Mesenchymal stem cell (in vitro differentiated cells and primary cell): Measurements from ENCODE around the gene HESX1.

Source experiments
- DNase-seq: peaks from one replicate; pipeline ENCODE4 v3.0.0-alpha.2; 2013
- H2AFZ ChIP-seq: one replicate; pipeline ENCODE4 v1.6.1; 2013; ENCODE audit warnings: low read depth, mild to moderate bottlenecking, control low read depth, inconsistent platforms, low read length, moderate library complexity
- H2AK5ac ChIP-seq: 2 replicates; pipeline ENCODE4 v1.6.1; 2013; ENCODE audit warnings: low read length, moderate library complexity, mild to moderate bottlenecking, inconsistent platforms; ENCODE audit not compliant: severe bottlenecking
- H2BK120ac ChIP-seq: one replicate; pipeline ENCODE4 v1.6.1; 2013; ENCODE audit warnings: low read depth, mild to moderate bottlenecking, inconsistent platforms, low read length, moderate library complexity
- H2BK12ac ChIP-seq, 2 experiments: one replicate each; pipeline ENCODE4 v1.6.1; 2013; ENCODE audit warnings: inconsistent platforms in 2 of 2, low read length in 2 of 2, mild to moderate bottlenecking in 2 of 2, moderate library complexity in 2 of 2, control low read depth in 1 of 2
- H2BK15ac ChIP-seq: one replicate; pipeline ENCODE4 v1.6.1; 2013; ENCODE audit warnings: mild to moderate bottlenecking, low read depth, inconsistent platforms; ENCODE audit not compliant: poor library complexity, severe bottlenecking
- H2BK5ac ChIP-seq: 2 replicates; pipeline ENCODE4 v1.6.1; 2013; ENCODE audit warnings: low read depth, mild to moderate bottlenecking, low read length, control low read depth, inconsistent platforms; ENCODE audit not compliant: poor library complexity, severe bottlenecking
- H3K14ac ChIP-seq, 2 experiments: one replicate each; pipeline ENCODE4 v1.6.1; 2013; ENCODE audit warnings: inconsistent platforms in 2 of 2, low read length in 2 of 2, control low read depth in 1 of 2, mild to moderate bottlenecking in 1 of 2, moderate library complexity in 1 of 2
- H3K18ac ChIP-seq, 2 experiments: one replicate each; pipeline ENCODE4 v1.6.1; 2013; ENCODE audit warnings: inconsistent platforms in 2 of 2, low read length in 2 of 2, control low read depth in 1 of 2, low read depth in 1 of 2, mild to moderate bottlenecking in 1 of 2
- H3K23ac ChIP-seq, 2 experiments: one replicate each; pipeline ENCODE4 v1.6.1; 2013; ENCODE audit warnings: inconsistent platforms in 2 of 2, low read length in 2 of 2, mild to moderate bottlenecking in 2 of 2, moderate library complexity in 2 of 2, control low read depth in 1 of 2
- H3K27ac ChIP-seq: 2 replicates; pipeline ENCODE4 v1.5.1; 2013; ENCODE audit warnings: mild to moderate bottlenecking, moderate library complexity, low read length, control low read depth, inconsistent platforms; ENCODE audit not compliant: poor library complexity, severe bottlenecking
- H3K27me3 ChIP-seq, 2 experiments: 2 replicates each; pipeline versions ENCODE4 v1.6.1 to v1.7.0; 2013; ENCODE audit warnings: low read length in 2 of 2, mild to moderate bottlenecking in 2 of 2, moderate library complexity in 2 of 2, control low read depth in 1 of 2, inconsistent platforms in 1 of 2; ENCODE audit not compliant: control insufficient read depth in 1 of 2, insufficient read depth in 1 of 2
- H3K36me3 ChIP-seq, 2 experiments: 2 replicates each; pipeline versions ENCODE4 v1.6.1 to v1.7.0; 2013; ENCODE audit warnings: low read length in 2 of 2, control low read depth in 1 of 2, inconsistent platforms in 1 of 2, low read depth in 1 of 2, mild to moderate bottlenecking in 1 of 2; ENCODE audit not compliant: insufficient read depth in 2 of 2, control insufficient read depth in 1 of 2
- H3K4ac ChIP-seq, 2 experiments: one replicate each; pipeline ENCODE4 v1.6.1; 2013; ENCODE audit warnings: inconsistent platforms in 2 of 2, low read length in 2 of 2, mild to moderate bottlenecking in 2 of 2, moderate library complexity in 2 of 2, control low read depth in 1 of 2, low read depth in 1 of 2
- H3K4me1 ChIP-seq: 2 replicates; pipeline ENCODE4 v1.6.1; 2013; ENCODE audit warnings: low read depth, low read length, control low read depth; ENCODE audit not compliant: control insufficient read depth, insufficient read depth
- H3K4me2 ChIP-seq: 2 replicates; pipeline ENCODE4 v1.6.1; 2013; ENCODE audit warnings: low read length, mild to moderate bottlenecking, inconsistent platforms; ENCODE audit not compliant: poor library complexity, severe bottlenecking
- H3K4me3 ChIP-seq, 2 experiments: 2 replicates each; pipeline versions ENCODE4 v1.5.1 to v1.7.0; 2013; ENCODE audit warnings: low read length in 2 of 2, mild to moderate bottlenecking in 2 of 2, control low read depth in 1 of 2, low read depth in 1 of 2; ENCODE audit not compliant: insufficient read depth in 1 of 2
- H3K79me1 ChIP-seq: replicated peaks from 2 replicates; pipeline ENCODE4 v1.6.1; 2013; ENCODE audit warnings: mild to moderate bottlenecking, control low read depth, low read length, inconsistent platforms; ENCODE audit not compliant: poor library complexity, severe bottlenecking
- H3K9ac ChIP-seq: 2 replicates; pipeline ENCODE4 v1.7.0; 2013; ENCODE audit warnings: mild to moderate bottlenecking, low read length, moderate library complexity
- H3K9me3 ChIP-seq: 2 replicates; pipeline ENCODE4 v1.7.0; 2013; ENCODE audit warnings: mild to moderate bottlenecking, low read length; ENCODE audit not compliant: control insufficient read depth
- H4K8ac ChIP-seq: one replicate; pipeline ENCODE4 v1.6.1; 2013; ENCODE audit warnings: inconsistent platforms, mild to moderate bottlenecking, low read length, moderate library complexity
- H4K91ac ChIP-seq: one replicate; pipeline ENCODE4 v1.6.1; 2013; ENCODE audit warnings: mild to moderate bottlenecking, low read length, inconsistent platforms
- WGBS: methylation state at CpG from one replicate; pipeline ENCODE4 v1.1.7; 2013; ENCODE audit warnings: mixed read lengths; 5-methylcytosine and 5-hydroxymethylcytosine counted together

The HESX1 gene

DNA sequence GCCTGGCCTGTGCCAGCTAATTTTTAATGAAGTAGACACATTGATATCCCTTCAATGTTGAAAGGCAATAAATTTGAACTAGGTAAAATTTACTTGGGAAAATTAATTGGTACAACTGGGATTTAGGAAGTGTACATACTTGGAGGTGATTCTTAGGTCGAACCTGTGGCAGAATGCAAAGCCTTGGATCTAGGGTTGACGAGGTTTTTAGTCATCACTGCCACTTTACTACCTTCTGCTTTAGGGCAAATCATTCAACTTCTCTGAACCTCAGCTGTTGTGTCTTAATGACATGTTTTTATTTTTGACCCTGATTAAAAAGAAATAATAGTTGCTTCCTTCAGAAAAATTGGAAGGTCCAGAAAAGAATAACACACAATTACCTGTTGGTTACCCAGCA lies 30.2 kb upstream of the HESX1 start:
- Histone ChIP-seq H2BK120ac (no peak overlapping the region), H3K27ac (no peak overlapping the region), H2AFZ (no peak overlapping the region), H3K14ac (no peak overlapping the region), H4K91ac (no peak overlapping the region), H3K4me1 (peaks cover 4% of the 10 kb centered on the region), H2BK5ac (no peak overlapping the region), H2AK5ac (no peak overlapping the region), H3K79me1 (peaks cover 12% of the 10 kb centered on the region), H3K9ac (peak overlapping the region; percentile 15), H4K8ac (no peak overlapping the region), H3K9me3 (no peaks in the 10 kb centered on the region), H3K36me3 (no peaks in the 10 kb centered on the region), H3K18ac (no peak overlapping the region), H3K4ac (no peak overlapping the region), H2BK15ac (no peak overlapping the region), H3K27me3 (no peaks in the 10 kb centered on the region), H2BK12ac (no peak overlapping the region), H3K4me2 (no peak overlapping the region), H3K4me3 (no peak overlapping the region), H3K23ac (no peak overlapping the region)
- DNase-seq: no peak
- 100% methylated on average over 1 of the region's 2 CpGs for WGBS

DNA sequence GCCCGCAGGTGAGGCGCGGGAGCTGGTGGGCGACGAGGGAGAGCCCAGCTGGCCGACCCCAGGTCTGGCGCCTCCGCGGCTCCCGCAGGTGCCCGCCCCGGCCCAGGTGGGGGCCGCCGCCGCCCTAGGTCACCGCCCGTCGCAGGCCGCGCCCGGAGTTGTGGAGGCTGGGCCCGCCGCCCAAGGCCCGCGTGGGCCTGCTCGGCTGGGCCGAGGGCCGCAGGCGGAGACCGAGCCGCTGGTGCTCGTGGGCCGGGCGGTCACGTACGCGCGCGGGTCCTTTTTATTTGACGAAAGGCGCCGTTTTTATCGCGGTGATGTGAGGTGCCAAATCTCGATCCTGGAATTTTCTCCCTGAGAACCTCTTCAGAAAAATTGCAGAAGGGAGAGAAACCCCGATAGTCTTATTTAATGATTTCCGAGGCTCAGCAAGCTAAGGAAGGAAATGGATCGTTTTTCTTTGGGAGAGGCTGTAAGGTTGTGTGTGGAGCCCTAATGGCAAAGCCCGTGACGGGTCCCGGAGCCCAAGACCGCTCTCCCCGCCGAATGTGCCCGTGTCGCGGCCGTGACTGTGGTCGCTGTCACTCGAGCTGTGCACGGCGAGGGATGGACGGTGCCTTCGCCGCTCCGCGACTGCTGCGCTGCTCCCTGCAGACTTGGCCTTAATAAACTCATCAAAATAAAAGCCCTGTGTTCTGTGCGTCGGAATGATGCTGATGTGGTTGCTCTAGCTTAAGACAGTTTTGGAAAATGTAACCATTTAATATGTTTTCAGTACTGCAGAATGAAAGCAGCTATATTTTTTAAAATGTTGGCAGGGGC lies 28.4 kb upstream of the HESX1 start:
- Histone ChIP-seq H3K4me2 (peak overlapping the region; percentile 88), H3K27me3 (no peaks in the 10 kb centered on the region), H4K91ac (peak overlapping the region; percentile 75), H2AK5ac (no peak overlapping the region), H3K9ac (peak overlapping the region; percentile 93), H3K79me1 (peaks cover 8% of the 10 kb centered on the region), H4K8ac (peak overlapping the region; percentile 87), H3K4me1 (peaks cover 4% of the 10 kb centered on the region), H3K23ac (peak overlapping the region; percentile 60 to 93), H2BK15ac (peak overlapping the region; percentile 89), H2BK5ac (peak overlapping the region; percentile 35), H2BK12ac (peak overlapping the region in 1 of 2 experiments; percentile 29), H2BK120ac (peak overlapping the region; percentile 79), H3K27ac (peak overlapping the region; percentile 53), H3K14ac (peak overlapping the region in 1 of 2 experiments; percentile 85), H2AFZ (peak overlapping the region; percentile 94), H3K4ac (peak overlapping the region; percentile 81 to 91), H3K4me3 (peak overlapping the region; percentile 98 to 99), H3K18ac (peak overlapping the region; percentile 93 to 98), H3K9me3 (no peaks in the 10 kb centered on the region), H3K36me3 (no peaks in the 10 kb centered on the region)
- WGBS: under 1% methylated on average over 60 of the region's 70 CpGs
- peak; percentile 78 for DNase-seq

- Histone ChIP-seq H3K4me1 (peaks cover 4% of the 10 kb centered on the region), H3K36me3 (no peaks in the 10 kb centered on the region), H3K4me3 (peak within 1 kb of the TSS; percentile 98 to 99), H3K27me3 (no peaks in the 10 kb centered on the region), H3K4ac (peak within 1 kb of the TSS; percentile 81 to 91), H3K23ac (peak within 1 kb of the TSS; percentile 60 to 93), H2AFZ (peak within 1 kb of the TSS; percentile 94), H3K14ac (peak within 1 kb of the TSS in 1 of 2 experiments; percentile 85), H3K79me1 (peaks cover 8% of the 10 kb centered on the region), H3K9ac (peak within 1 kb of the TSS; percentile 93), H2BK12ac (peak within 1 kb of the TSS in 1 of 2 experiments; percentile 67), H2AK5ac (no peak within 1 kb of the TSS), H3K9me3 (no peaks in the 10 kb centered on the region), H3K27ac (peak within 1 kb of the TSS; percentile 94), H3K18ac (peak within 1 kb of the TSS; percentile 93 to 98), H2BK120ac (peak within 1 kb of the TSS; percentile 79), H4K91ac (peak within 1 kb of the TSS; percentile 90), H2BK5ac (peak within 1 kb of the TSS; percentile 85), H3K4me2 (peak within 1 kb of the TSS; percentile 88), H2BK15ac (peak within 1 kb of the TSS; percentile 89), H4K8ac (peak within 1 kb of the TSS; percentile 97)
- DNase-seq: peak; percentile 91
- under 1% methylated on average over 50 of the region's 71 CpGs for WGBS
These were observed 27.6 kb upstream of the HESX1 start, which contains the start of gene APPL1 for GRCh38 chr3:57227204-57227929. Gene APPL1, plus strand, starts transcription at chr3:57227729. Its CDS starts 155 bp downstream, at chr3:57227884.

DNA sequence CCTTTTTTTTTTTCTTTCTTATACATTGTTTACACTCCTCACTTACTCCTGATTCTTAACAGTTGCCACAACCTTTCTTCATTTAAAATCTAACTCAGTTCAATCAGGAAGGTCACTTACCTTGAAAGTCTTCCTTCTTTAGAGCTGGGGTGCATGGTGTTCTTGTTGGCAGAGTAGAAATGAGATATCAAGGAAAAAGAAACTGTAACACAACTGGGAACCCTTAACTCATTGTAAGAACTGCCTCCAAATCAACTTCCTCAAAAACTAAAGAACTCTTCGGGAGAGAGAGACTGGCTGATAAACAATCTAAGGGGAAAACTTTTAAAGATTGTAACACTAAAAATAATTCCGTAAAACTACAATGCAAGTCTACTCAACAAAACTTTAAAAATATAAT lies 26.4 kb upstream of the HESX1 start:
- Histone ChIP-seq H3K27ac (no peak overlapping the region), H2AFZ (no peak overlapping the region), H3K14ac (no peak overlapping the region), H3K23ac (no peak overlapping the region), H3K18ac (no peak overlapping the region), H4K8ac (no peak overlapping the region), H3K9me3 (no peaks in the 10 kb centered on the region), H3K79me1 (peaks cover 4% of the 10 kb centered on the region), H2BK15ac (no peak overlapping the region), H4K91ac (no peak overlapping the region), H2BK12ac (no peak overlapping the region), H2BK120ac (no peak overlapping the region), H3K9ac (peak overlapping the region; percentile 93), H3K4me3 (no peak overlapping the region), H3K4me1 (peaks cover 4% of the 10 kb centered on the region), H3K4me2 (no peak overlapping the region), H3K4ac (no peak overlapping the region), H3K36me3 (no peaks in the 10 kb centered on the region), H3K27me3 (no peaks in the 10 kb centered on the region), H2AK5ac (no peak overlapping the region), H2BK5ac (no peak overlapping the region)
- DNase-seq: no peak
- no CpG with 5 or more reads among the region's 2 CpGs for WGBS
